Testis (tissue), 2 donors: ENCODE data around the gene INAFM2.

Experiments used
- POLR2A ChIP-seq: fragments of 450-650 bp; IDR thresholded peaks from one replicate; pipeline ENCODE4 v1.6.1; 2017; ENCODE audit warnings: antibody characterized with exemption, mild to moderate bottlenecking, moderate library complexity
- TF ChIP-seq, protein P1 (sequence below), 3 experiments: fragments of 450-650 bp in 2 of 3; fragments of 200-600 bp in 1 of 3; sonication (generic) in 1 of 3; IDR thresholded peaks; one replicate each; pipeline ENCODE4 v1.5.1; 2016 to 2019; ENCODE audit warnings: antibody characterized with exemption in 3 of 3, mild to moderate bottlenecking in 2 of 3, moderate library complexity in 1 of 3

DNA sequence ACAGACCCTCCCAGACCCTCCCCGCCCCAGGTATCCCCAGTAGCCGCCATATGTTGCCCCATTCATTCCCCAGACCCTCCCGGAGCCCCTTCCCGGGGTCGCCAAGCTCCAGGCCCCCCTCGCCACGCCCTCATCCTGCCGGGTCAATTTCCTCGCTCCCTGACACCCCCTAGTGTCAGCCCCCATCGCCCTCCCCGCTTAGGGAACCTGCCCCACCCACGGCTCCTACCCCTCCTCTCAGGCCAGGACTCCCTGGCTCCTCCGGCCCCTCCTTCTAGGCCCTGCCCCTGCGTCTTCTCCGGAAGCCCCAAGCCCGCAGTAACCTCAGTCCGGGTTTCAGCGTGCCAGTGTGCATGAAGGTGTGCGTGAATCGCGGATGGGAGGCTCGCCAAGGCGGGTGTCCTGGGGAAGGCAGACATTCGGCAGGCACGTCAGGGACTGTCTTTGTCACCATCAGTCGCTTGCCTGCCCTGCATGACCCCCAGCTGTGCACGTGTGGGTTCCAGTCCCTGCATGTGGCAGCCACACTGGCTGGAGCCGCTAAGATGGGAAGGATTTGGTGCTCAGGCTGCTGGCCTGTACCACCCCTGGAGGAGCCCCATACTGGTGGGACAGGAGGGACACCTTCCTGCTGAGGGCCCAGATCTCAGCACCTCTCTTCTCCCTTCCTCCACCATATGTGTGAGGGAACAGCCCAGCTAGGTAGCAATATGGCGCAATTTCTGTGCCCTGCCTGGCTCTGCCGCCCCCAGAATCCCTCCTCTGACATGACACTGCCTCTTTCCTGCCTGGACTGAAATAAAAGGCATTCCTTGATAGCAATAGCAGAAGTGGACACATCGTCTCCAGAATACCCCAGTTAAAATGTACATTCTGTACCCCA is 35.2 kb downstream of the INAFM2 start:
- TF ChIP-seq, protein P1, sequence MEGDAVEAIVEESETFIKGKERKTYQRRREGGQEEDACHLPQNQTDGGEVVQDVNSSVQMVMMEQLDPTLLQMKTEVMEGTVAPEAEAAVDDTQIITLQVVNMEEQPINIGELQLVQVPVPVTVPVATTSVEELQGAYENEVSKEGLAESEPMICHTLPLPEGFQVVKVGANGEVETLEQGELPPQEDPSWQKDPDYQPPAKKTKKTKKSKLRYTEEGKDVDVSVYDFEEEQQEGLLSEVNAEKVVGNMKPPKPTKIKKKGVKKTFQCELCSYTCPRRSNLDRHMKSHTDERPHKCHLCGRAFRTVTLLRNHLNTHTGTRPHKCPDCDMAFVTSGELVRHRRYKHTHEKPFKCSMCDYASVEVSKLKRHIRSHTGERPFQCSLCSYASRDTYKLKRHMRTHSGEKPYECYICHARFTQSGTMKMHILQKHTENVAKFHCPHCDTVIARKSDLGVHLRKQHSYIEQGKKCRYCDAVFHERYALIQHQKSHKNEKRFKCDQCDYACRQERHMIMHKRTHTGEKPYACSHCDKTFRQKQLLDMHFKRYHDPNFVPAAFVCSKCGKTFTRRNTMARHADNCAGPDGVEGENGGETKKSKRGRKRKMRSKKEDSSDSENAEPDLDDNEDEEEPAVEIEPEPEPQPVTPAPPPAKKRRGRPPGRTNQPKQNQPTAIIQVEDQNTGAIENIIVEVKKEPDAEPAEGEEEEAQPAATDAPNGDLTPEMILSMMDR (IDR thresholded peaks at IDR 0.05), result no peak
- no peak for TF ChIP-seq POLR2A
